Esophagus squamous epithelium (tissue), 5 donors: ENCODE data around the gene ID3. TPM values are rescaled to one million over a fixed set of nuclear protein-coding genes. Genes with fewer than 3 reads are reported as not detected.

Experiments
- DNase-seq: peaks from one replicate; lab custom pipeline; 2025; lab: John Stamatoyannopoulos, UW
- H3K27ac ChIP-seq, 4 donors: fragments of 200-600 bp; sonication (generic); one replicate each; pipeline ENCODE4 v1.5.1; 2016 to 2019; ENCODE audit warnings: mild to moderate bottlenecking in 1 of 4
- H3K27me3 ChIP-seq, 4 donors: fragments of 200-600 bp; sonication (generic); 1 replicate in 3 of 4; 2 replicates in 1 of 4; pipeline versions ENCODE4 v1.5.1 to v1.6.0; 2017 to 2021; ENCODE audit warnings: antibody characterized with exemption in 1 of 4
- H3K36me3 ChIP-seq, 3 donors: fragments of 200-600 bp; sonication (generic); one replicate each; pipeline ENCODE4 v1.5.1; 2016 to 2019
- H3K4me1 ChIP-seq, 3 donors: fragments of 200-600 bp; sonication (generic); one replicate each; pipeline ENCODE4 v1.5.1; 2017 to 2019
- H3K4me3 ChIP-seq, 4 donors: fragments of 200-600 bp; sonication (generic); 1 replicate in 3 of 4; 2 replicates in 1 of 4; pipeline ENCODE4 v1.5.1; 2016 to 2019; ENCODE audit warnings: mild to moderate bottlenecking in 2 of 4, moderate library complexity in 1 of 4
- H3K9me3 ChIP-seq, 3 donors: fragments of 200-600 bp; sonication (generic); one replicate each; pipeline ENCODE4 v1.5.1; 2016 to 2019
- POLR2A ChIP-seq, 4 donors: fragments of 450-650 bp; IDR thresholded peaks; one replicate each; pipeline ENCODE4 v1.6.1; 2017; ENCODE audit warnings: antibody characterized with exemption in 4 of 4, mild to moderate bottlenecking in 4 of 4, moderate library complexity in 3 of 4
- WGBS, 2 donors: methylation state at CpG; one replicate each; pipeline ENCODE4 v1.1.5; 2018; 5-methylcytosine and 5-hydroxymethylcytosine counted together
- intact Hi-C: fragments of 100-400 bp; cut with DNase I; formaldehyde crosslinking; loops from one replicate; pipeline ENCODE4 v1.15.0; 2022
- total RNA-seq, 4 donors: library from RNA; depleted of rRNA; stranded (reverse); fragments of >200 nt; gene quantifications; one replicate each; pipeline ENCODE4 v1.1.0, GENCODE V29; 2016
- TF ChIP-seq, protein P1 (sequence below), 6 experiments: fragments of 450-650 bp in 4 of 6; fragments of 200-600 bp in 2 of 6; sonication (generic) in 2 of 6; IDR thresholded peaks; one replicate each; pipeline ENCODE4 v1.5.1; 2016 to 2019; ENCODE audit warnings: antibody characterized with exemption in 6 of 6, mild to moderate bottlenecking in 4 of 6, moderate library complexity in 4 of 6
- donor health status: DM: yes; HTN: yes; CAD: no.

Gene ID3
- total RNA-seq, 4 donors from 2014 or later = 12.6 to 62.9 (median 37.5) TPM

DNA sequence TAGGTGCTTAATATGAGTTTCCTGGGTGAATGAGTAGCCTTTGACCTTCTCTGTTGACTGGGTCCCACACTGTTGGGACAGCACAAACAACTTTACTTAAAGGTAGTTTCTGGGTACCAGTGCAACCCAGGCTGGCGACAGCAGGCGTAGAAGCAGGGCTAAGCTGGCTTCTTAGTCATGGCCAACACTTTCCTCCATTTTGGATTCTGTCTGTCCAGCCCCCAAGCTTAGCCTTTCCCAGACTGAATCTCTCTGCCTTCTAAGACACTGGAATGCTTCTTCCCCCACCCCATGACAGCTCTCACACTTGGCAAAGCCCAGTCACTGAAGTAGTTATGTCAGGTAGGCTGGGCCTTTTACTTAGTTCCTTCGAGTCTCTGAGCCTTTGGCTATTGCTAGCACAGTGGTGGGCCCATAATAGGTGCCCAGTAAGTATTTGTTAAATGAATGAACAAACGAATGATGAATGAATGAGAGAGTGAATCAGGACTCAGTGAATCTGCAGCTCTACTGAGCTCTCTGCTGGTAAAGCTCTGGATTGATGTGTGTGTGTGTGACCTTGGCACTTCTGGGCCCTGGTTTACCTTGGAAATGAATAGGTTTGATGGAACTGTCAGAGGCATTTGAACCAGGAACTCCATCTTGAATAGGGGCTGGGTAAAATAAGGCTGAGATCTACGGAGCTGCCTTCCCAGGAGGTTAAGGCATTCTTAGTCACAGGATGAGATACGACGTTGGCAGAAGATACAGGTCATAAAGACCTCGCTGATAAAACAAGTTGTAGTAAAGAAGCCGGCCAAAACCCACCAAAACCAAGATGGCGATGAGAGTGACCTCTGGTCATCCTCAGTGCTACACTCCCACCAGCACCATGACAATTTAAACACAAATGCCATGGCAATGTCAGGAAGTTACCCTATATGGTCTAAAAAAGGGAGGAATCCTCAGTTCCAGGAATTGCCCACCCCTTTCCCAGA, 37.4 kb upstream of the ID3 start:
- intact Hi-C loops = no loop called here
- H3K27ac ChIP-seq = no peak overlapping the region
- no peaks in the 10 kb centered on the region for H3K9me3 ChIP-seq
- TF ChIP-seq POLR2A (IDR thresholded peaks at IDR 0.05) = no peak
- TF ChIP-seq, protein P1, sequence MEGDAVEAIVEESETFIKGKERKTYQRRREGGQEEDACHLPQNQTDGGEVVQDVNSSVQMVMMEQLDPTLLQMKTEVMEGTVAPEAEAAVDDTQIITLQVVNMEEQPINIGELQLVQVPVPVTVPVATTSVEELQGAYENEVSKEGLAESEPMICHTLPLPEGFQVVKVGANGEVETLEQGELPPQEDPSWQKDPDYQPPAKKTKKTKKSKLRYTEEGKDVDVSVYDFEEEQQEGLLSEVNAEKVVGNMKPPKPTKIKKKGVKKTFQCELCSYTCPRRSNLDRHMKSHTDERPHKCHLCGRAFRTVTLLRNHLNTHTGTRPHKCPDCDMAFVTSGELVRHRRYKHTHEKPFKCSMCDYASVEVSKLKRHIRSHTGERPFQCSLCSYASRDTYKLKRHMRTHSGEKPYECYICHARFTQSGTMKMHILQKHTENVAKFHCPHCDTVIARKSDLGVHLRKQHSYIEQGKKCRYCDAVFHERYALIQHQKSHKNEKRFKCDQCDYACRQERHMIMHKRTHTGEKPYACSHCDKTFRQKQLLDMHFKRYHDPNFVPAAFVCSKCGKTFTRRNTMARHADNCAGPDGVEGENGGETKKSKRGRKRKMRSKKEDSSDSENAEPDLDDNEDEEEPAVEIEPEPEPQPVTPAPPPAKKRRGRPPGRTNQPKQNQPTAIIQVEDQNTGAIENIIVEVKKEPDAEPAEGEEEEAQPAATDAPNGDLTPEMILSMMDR (IDR thresholded peaks at IDR 0.05) = no peak
- 84 to 89% methylated on average over 10 of the region's 10 CpGs for WGBS, 2 donors
- H3K4me3 ChIP-seq = no peak overlapping the region
- no peaks in the 10 kb centered on the region for H3K36me3 ChIP-seq
- no peak for DNase-seq
- H3K4me1 ChIP-seq = peaks cover 14 to 62% (median 15%) of the 10 kb centered on the region in 3 donors
- no peaks in the 10 kb centered on the region for H3K27me3 ChIP-seq

DNA sequence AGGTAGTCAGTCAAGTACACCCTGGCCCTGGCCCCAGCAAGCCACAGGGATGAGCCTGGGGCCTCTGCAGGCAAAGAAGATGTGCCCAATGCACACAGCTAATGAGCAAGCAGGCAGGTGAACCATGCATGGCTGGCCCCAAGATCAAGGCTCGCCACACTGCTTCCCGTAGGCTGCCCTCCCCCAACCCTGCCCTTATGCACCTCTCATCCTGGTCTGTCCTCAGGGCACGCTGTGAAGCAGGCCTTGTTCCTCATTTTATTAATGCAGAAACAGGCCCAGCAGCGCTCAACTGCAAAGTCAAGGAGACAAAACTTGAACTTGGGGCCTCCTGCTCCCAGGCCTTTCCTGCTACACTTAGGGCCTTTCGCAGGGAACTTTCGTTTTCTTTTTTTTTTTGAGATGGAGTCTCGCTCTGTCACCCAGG, 35.6 kb upstream of the ID3 start:
- TF ChIP-seq, protein P1 (IDR thresholded peaks at IDR 0.05) = no peak
- no peak for TF ChIP-seq POLR2A (IDR thresholded peaks at IDR 0.05)

DNA sequence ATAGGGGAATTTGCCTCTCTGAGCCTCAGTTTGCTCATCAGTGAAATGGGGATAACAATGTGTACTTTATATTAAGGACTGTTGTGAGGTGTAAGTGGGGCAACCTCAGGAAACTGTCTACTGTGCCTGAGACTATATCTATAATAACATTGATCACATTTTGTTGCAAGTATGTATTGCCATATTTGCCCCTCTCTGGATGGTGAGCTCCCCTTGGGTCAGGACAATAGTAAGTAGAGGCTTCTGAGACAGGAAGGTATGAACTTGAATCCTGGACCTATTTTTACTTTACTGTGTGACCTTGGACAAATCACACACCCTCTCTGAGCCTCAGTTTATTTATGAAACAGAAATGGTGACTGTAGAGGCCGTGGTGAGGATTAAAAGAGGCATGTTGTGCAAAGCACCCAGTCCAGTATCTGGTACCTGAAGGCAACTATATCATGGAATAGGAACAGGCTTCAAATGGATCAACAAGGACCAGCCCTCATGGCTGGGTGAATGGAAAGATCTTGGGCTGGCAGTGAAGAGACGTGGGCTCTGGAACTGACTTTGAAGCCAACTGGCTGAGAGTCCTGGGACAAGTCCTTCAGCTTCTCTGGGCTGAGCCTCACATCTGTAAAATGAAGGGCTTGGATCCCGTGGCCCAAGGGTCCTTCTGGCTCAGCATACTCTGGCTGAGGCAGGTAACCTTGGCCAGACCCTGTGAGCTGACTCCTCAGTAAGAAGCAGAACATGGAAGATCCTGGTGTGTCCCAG, 35.0 kb upstream of the ID3 start:
- Histone ChIP-seq H3K27ac (peak overlapping the region in 3 of 4 donors; percentile 59 to 85 (median 74)), H3K9me3 (no peaks in the 10 kb centered on the region), H3K36me3 (no peaks in the 10 kb centered on the region), H3K4me1 (peaks cover 16 to 68% (median 21%) of the 10 kb centered on the region in 3 donors), H3K27me3 (no peaks in the 10 kb centered on the region), H3K4me3 (no peak overlapping the region)
- TF ChIP-seq, protein P1 (IDR thresholded peaks at IDR 0.05) = no peak
- TF ChIP-seq POLR2A (IDR thresholded peaks at IDR 0.05) = no peak
- intact Hi-C loops = no loop called here
- no peak for DNase-seq
- WGBS, 2 donors = 28 to 56% methylated on average over 3 of the region's 3 CpGs

More for the DNA sequence above, 35.6 kb upstream of the ID3 start:
- Histone ChIP-seq H3K27me3 (no peaks in the 10 kb centered on the region), H3K36me3 (no peaks in the 10 kb centered on the region), H3K4me3 (no peak overlapping the region), H3K4me1 (peaks cover 16 to 62% (median 17%) of the 10 kb centered on the region in 3 donors), H3K9me3 (no peaks in the 10 kb centered on the region), H3K27ac (peak overlapping the region in 2 of 4 donors; percentile 74 to 85)
- intact Hi-C loops = no loop called here
- no peak for DNase-seq
- 75 to 79% methylated on average over 4 to 7 of the region's 7 CpGs for WGBS, 2 donors

DNA sequence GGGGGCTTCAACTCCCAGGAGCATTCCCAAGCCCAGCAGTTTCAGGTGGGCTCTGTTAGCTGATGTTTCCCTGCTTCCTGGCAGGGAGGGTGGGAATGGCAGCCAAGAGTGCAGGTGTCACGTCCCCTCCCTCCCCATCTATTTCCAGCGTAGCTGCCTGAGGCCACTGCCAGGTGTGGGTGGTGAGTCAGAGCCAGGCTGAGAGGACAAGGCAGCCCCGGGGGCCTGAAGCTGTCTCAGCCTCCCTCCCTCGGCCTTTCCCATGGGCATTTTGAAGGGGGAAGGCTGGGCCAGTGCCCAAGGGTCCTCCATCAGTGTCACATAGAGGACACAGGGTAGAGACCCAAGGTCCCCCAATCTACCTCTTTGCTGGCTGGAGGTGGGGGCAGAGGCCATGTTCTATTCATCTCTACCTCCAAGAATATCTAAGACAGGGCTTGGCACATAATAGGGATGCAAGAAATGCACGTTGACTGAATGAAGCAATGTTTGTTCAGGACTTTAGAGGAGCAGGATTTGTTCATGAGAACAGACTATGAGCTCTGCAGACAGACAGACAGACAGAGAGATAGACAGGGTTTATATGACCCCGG, 34.4 kb upstream of the ID3 start:
- intact Hi-C loops = no loop called here
- H3K4me3 ChIP-seq = no peak overlapping the region
- no peak for DNase-seq
- H3K36me3 ChIP-seq = no peaks in the 10 kb centered on the region
- peak overlapping the region; percentile 57 to 85 (median 66) for H3K27ac ChIP-seq
- no peak for TF ChIP-seq POLR2A (IDR thresholded peaks at IDR 0.05)
- TF ChIP-seq, protein P1 (IDR thresholded peaks at IDR 0.05) = no peak
- H3K27me3 ChIP-seq = no peaks in the 10 kb centered on the region
- peaks cover 16 to 72% (median 22%) of the 10 kb centered on the region in 3 donors for H3K4me1 ChIP-seq
- 24 to 31% methylated on average over 4 of the region's 6 CpGs for WGBS, 2 donors
- H3K9me3 ChIP-seq = no peaks in the 10 kb centered on the region
